ENCODE measurements around the gene RPL36. TPM values are rescaled to one million over a fixed set of nuclear protein-coding genes. Genes with fewer than 3 reads are reported as not detected.

RPL36 gene
- total and polyA plus RNA-seq, 7 donors: 440 to 814 (median 572) TPM

GRCh38 chr19:5652261-5652660 lies 37.8 kb upstream of the RPL36 start:
- no peak overlapping the region for H3K27ac ChIP-seq
- ATAC-seq: no peak
- H3K4me3 ChIP-seq: no peak overlapping the region
- whole genome bisulfite sequencing, 3 donors: 85 to 91% (median 88%) methylated on average over 10 of the region's 10 CpGs
- H3K9me3 ChIP-seq: no peaks in the 10 kb centered on the region
- no peaks in the 10 kb centered on the region for H3K4me1 ChIP-seq
- intact Hi-C loops (cut with DNase I): no loop called here
- H3K36me3 ChIP-seq (ENCODE audit: insufficient read depth in 1 of 2, low read depth in 1 of 2): peaks cover 10 to 93% of the 10 kb centered on the region in 2 donors
- TF ChIP-seq CTCF (IDR thresholded peaks at IDR 0.05): no peak
- no peak for DNase-seq
- no peaks in the 10 kb centered on the region for H3K27me3 ChIP-seq (ENCODE audit: insufficient read depth in 3 of 3, low read length in 2 of 3)

GRCh38 chr19:5654931-5655330 lies 35.2 kb upstream of the RPL36 start:
- WGBS, 3 donors: 88 to 94% (median 91%) methylated on average over 5 of the region's 5 CpGs
- no peaks in the 10 kb centered on the region for H3K4me1 ChIP-seq
- intact Hi-C loops (cut with DNase I): loop anchor here in 1 of 2 donors (5.0 kb wide), 1 partner anchor 43 kb away; no protein-coding TSS in a partner anchor
- TF ChIP-seq CTCF (IDR thresholded peaks at IDR 0.05): no peak
- DNase-seq: no peak
- no peak for ATAC-seq
- no peak overlapping the region for H3K4me3 ChIP-seq
- H3K27ac ChIP-seq: no peak overlapping the region
- no peaks in the 10 kb centered on the region for H3K27me3 ChIP-seq (ENCODE audit: insufficient read depth in 3 of 3, low read length in 2 of 3)
- H3K9me3 ChIP-seq: no peaks in the 10 kb centered on the region
- peaks cover 10 to 100% of the 10 kb centered on the region in 2 donors for H3K36me3 ChIP-seq (ENCODE audit: insufficient read depth in 1 of 2, low read depth in 1 of 2)

GRCh38 chr19:5655412-5655811 lies 34.7 kb upstream of the RPL36 start:
- Histone ChIP-seq H3K36me3 (ENCODE audit: insufficient read depth in 1 of 2, low read depth in 1 of 2) (peaks cover 10 to 100% of the 10 kb centered on the region in 2 donors), H3K27me3 (ENCODE audit: insufficient read depth in 3 of 3, low read length in 2 of 3) (no peaks in the 10 kb centered on the region), H3K4me3 (no peak overlapping the region), H3K27ac (no peak overlapping the region), H3K4me1 (no peaks in the 10 kb centered on the region), H3K9me3 (no peaks in the 10 kb centered on the region)
- 70 to 84% (median 70%) methylated on average over 5 of the region's 5 CpGs for WGBS, 3 donors
- DNase-seq: no peak
- peak in 1 of 4 donors; percentile 34 for ATAC-seq
- intact Hi-C loops (cut with DNase I): loop anchor here in 1 of 2 donors (5.0 kb wide), 1 partner anchor 43 kb away; no protein-coding TSS in a partner anchor
- TF ChIP-seq CTCF (IDR thresholded peaks at IDR 0.05): no peak

GRCh38 chr19:5661483-5661882 lies 28.6 kb upstream of the RPL36 start:
- H3K4me3 ChIP-seq: no peak overlapping the region
- H3K9me3 ChIP-seq: no peaks in the 10 kb centered on the region
- intact Hi-C loops (cut with DNase I): loop anchor here in 1 of 2 donors (5.0 kb wide), 1 partner anchor 34 kb away; no protein-coding TSS in a partner anchor
- DNase-seq (no peak), ATAC-seq (no peak)
- TF ChIP-seq CTCF (IDR thresholded peaks at IDR 0.05): no peak
- WGBS, 3 donors: 97 to 98% (median 97%) methylated on average over 41 to 42 of the region's 42 CpGs
- H3K27ac ChIP-seq: no peak overlapping the region
- peaks cover 23 to 100% of the 10 kb centered on the region in 2 donors for H3K36me3 ChIP-seq (ENCODE audit: insufficient read depth in 1 of 2, low read depth in 1 of 2)
- H3K27me3 ChIP-seq (ENCODE audit: insufficient read depth in 3 of 3, low read length in 2 of 3): no peaks in the 10 kb centered on the region
- peaks cover 10% of the 10 kb centered on the region for H3K4me1 ChIP-seq

GRCh38 chr19:5663904-5664303 lies 26.2 kb upstream of the RPL36 start:
- DNase-seq: no peak
- H3K27me3 ChIP-seq (ENCODE audit: insufficient read depth in 3 of 3, low read length in 2 of 3): no peaks in the 10 kb centered on the region
- TF ChIP-seq CTCF (IDR thresholded peaks at IDR 0.05): no peak
- H3K27ac ChIP-seq: peak overlapping the region; percentile 82
- ATAC-seq: no peak
- intact Hi-C loops (cut with DNase I): loop anchor here in 1 of 2 donors (5.0 kb wide), 1 partner anchor 37 kb away; no protein-coding TSS in a partner anchor
- H3K9me3 ChIP-seq: no peaks in the 10 kb centered on the region
- no peak overlapping the region for H3K4me3 ChIP-seq
- peaks cover 10% of the 10 kb centered on the region for H3K4me1 ChIP-seq
- WGBS, 3 donors: 93 to 96% (median 94%) methylated on average over 17 of the region's 17 CpGs
- peaks cover 22 to 100% of the 10 kb centered on the region in 2 donors for H3K36me3 ChIP-seq (ENCODE audit: insufficient read depth in 1 of 2, low read depth in 1 of 2)
